K562 (cell line): Measurements from ENCODE around the gene CNDP2. TPM values are rescaled to one million over a fixed set of nuclear protein-coding genes. Genes with fewer than 3 reads are reported as not detected.

Experiments
- CEBPG ChIP-seq, 3 experiments: fragments of 200-800 bp in 1 of 3; sonication (Bioruptor generic) in 1 of 3; sonication (generic) in 1 of 3; formaldehyde crosslinking in 1 of 3; IDR thresholded peaks in 2 of 3; conservative IDR thresholded peaks in 1 of 3; 2 replicates each; pipeline versions ENCODE4 v1.6.1 to v1.8.0; 2016 to 2022; ENCODE audit warnings: missing compliant biosample characterization in 2 of 3, missing genetic modification characterization in 2 of 3, mild to moderate bottlenecking in 1 of 3, missing genetic modification reagents in 1 of 3
- HMG20A ChIP-seq: fragments of 450-650 bp; formaldehyde crosslinking; conservative IDR thresholded peaks from 2 replicates; pipeline ENCODE4 v1.4.0; 2020; ENCODE audit warnings: mild to moderate bottlenecking, mixed read lengths
- L3MBTL2 ChIP-seq: fragments of 450-650 bp; IDR thresholded peaks from 2 replicates; pipeline ENCODE4 v1.6.1; 2016; ENCODE audit warnings: mild to moderate bottlenecking, moderate library complexity
- MGA ChIP-seq: fragments of 450-650 bp; IDR thresholded peaks from 2 replicates; pipeline ENCODE4 v1.6.1; 2016; ENCODE audit warnings: mild to moderate bottlenecking, moderate library complexity
- MLLT1 ChIP-seq, 2 experiments: fragments of 450-650 bp; IDR thresholded peaks; 2 replicates each; pipeline ENCODE4 v1.6.1; 2016
- MXI1 ChIP-seq: IDR thresholded peaks from 2 replicates; pipeline ENCODE4 v1.6.1; 2011; ENCODE audit warnings: low read depth, mild to moderate bottlenecking, improper control_type of control experiment, low read length
- MYC ChIP-seq, 2 experiments: fragments of 250-450 bp in 1 of 2; sonication (Bioruptor Pico) in 1 of 2; IDR thresholded peaks; 2 replicates each; pipeline versions ENCODE4 v1.5.1 to v1.6.1; 2012 to 2021; ENCODE audit warnings: low read depth in 2 of 2, borderline replicate concordance in 1 of 2, improper control_type of control experiment in 1 of 2, low read length in 1 of 2, mild to moderate bottlenecking in 1 of 2, moderate library complexity in 1 of 2
- NKRF ChIP-seq: fragments of 450-650 bp; IDR thresholded peaks from 2 replicates; pipeline ENCODE4 v1.6.1; 2016; ENCODE audit warnings: borderline replicate concordance
- PCBP2 ChIP-seq: fragments of 200-400 bp; formaldehyde crosslinking; IDR thresholded peaks from 2 replicates; pipeline ENCODE4 v1.6.1; 2018; ENCODE audit warnings: low read length, low read depth, mild to moderate bottlenecking, moderate library complexity; ENCODE audit not compliant: poor library complexity, severe bottlenecking
- PHF21A ChIP-seq: fragments of 450-650 bp; IDR thresholded peaks from 2 replicates; pipeline ENCODE4 v1.6.1; 2017; ENCODE audit warnings: low read depth, borderline replicate concordance
- ZNF224 ChIP-seq: sonication (generic); formaldehyde crosslinking; IDR thresholded peaks from 2 replicates; pipeline ENCODE4 v1.8.0; 2022; ENCODE audit warnings: mild to moderate bottlenecking, missing genetic modification reagents
- ZNF668 ChIP-seq: fragments of 250-450 bp; sonication (Bioruptor Pico); IDR thresholded peaks from 2 replicates; pipeline ENCODE4 v1.8.0; 2022; ENCODE audit warnings: mild to moderate bottlenecking, inconsistent platforms
- polyA plus RNA-seq, 8 experiments: library from polyadenylated mRNA; depleted of rRNA in 4 of 8; stranded (reverse) in 5 of 8; unstranded in 3 of 8; fragments of >200 nt; fragmentation: Nextera tagmentation in 2 of 8; fragmentation: Illumina TruSeq in 1 of 8; extraction: Ambion mirVana in 2 of 8; extraction: Trizol in 1 of 8; gene quantifications; 2 replicates each; pipeline versions ENCODE4 v1.2.1 to v1.2.3, GENCODE V29; 2011 to 2014; ENCODE audit warnings: inconsistent platforms in 1 of 8, missing spikeins in 1 of 8
- total RNA-seq, 7 experiments: library from RNA; depleted of rRNA in 6 of 7; stranded (reverse); fragments of >200 nt in 6 of 7; fragmentation: Illumina TruSeq in 2 of 7; extraction: Trizol in 2 of 7; gene quantifications; 2 replicates each; pipeline versions ENCODE4 v1.2.1 to v1.2.3, GENCODE V29; 2011 to 2021; ENCODE audit warnings: low replicate concordance in 1 of 7

Gene CNDP2
- total and polyA plus RNA-seq, 9 of the 15 experiments (the other 6 are each of a cell fraction or from before 2014, with no cell fraction given) = 34.1 to 128 (median 53.8) TPM

GRCh38 chr18:74499633-74500032, 3.5 kb downstream of the CNDP2 start (continued):
- TF ChIP-seq MGA (0 out of 2 replicates have a peak, but pooled peaks have one; percentile 19), PHF21A (no peak), MLLT1 (IDR thresholded peaks at IDR 0.05) (peak in 1 of 2 experiments; percentile 52; a peak in 1 of 4 replicates), CEBPG (CRISPR knock-in tag; IDR thresholded peaks at IDR 0.05) (no peak), CEBPG (tag; conservative IDR thresholded peaks at IDR 0.05 in 1 of 2, IDR thresholded peaks at IDR 0.05 in 1 of 2) (0 out of 4 replicates have a peak, but pooled peaks of 1 of the 2 experiments have one; percentile 28), MXI1 (peak; percentile 74), HMG20A (CRISPR knock-in tag) (no peak), NKRF (peak; percentile 57; the same call in 1 of the 2 replicates), ZNF668 (CRISPR knock-in tag) (no peak), L3MBTL2 (peak; percentile 64), PCBP2 (no peak), ZNF224 (CRISPR knock-in tag) (no peak), MYC (IDR thresholded peaks at IDR 0.05; ENCODE audit: low read depth, low read length) (peak; percentile 80), MYC (CRISPR knock-in tag; IDR thresholded peaks at IDR 0.05; ENCODE audit: borderline replicate concordance, low read depth) (no peak)
